K562 (cell line): ENCODE data around the gene FHIT. TPM values are rescaled to one million over a fixed set of nuclear protein-coding genes. Genes with fewer than 3 reads are reported as not detected.

Experiments
- ATF3 ChIP-seq, 2 experiments: fragments of 450-650 bp in 1 of 2; sonication (generic) in 1 of 2; formaldehyde crosslinking in 1 of 2; IDR thresholded peaks in 1 of 2; conservative IDR thresholded peaks in 1 of 2; 2 replicates each; pipeline versions ENCODE4 v1.6.1 to v1.8.1; 2016 to 2023; ENCODE audit warnings: mild to moderate bottlenecking in 2 of 2, moderate library complexity in 2 of 2, inconsistent platforms in 1 of 2, missing genetic modification reagents in 1 of 2
- BCL6 ChIP-seq: fragments of 250-450 bp; sonication (Bioruptor Pico); IDR thresholded peaks from 2 replicates; pipeline ENCODE4 v1.4.0; 2020
- CBX5 ChIP-seq: IDR thresholded peaks from 2 replicates; pipeline ENCODE4 v1.6.1; 2014; ENCODE audit warnings: low read depth, borderline replicate concordance
- ERF ChIP-seq: fragments of 450-650 bp; formaldehyde crosslinking; IDR thresholded peaks from 2 replicates; pipeline ENCODE4 v1.4.0; 2020; ENCODE audit warnings: mild to moderate bottlenecking, mixed read lengths
- FOXK2 ChIP-seq, 2 experiments: fragments of 450-650 bp; IDR thresholded peaks in 1 of 2; conservative IDR thresholded peaks in 1 of 2; 2 replicates each; pipeline ENCODE4 v1.6.1; 2016; ENCODE audit warnings: low read depth in 2 of 2, mild to moderate bottlenecking in 1 of 2
- GTF2A2 ChIP-seq: IDR thresholded peaks from 2 replicates; pipeline ENCODE4 v1.6.1; 2016; ENCODE audit warnings: mild to moderate bottlenecking, missing genetic modification characterization, missing compliant biosample characterization
- HES1 ChIP-seq: fragments of 450-650 bp; IDR thresholded peaks from 2 replicates; pipeline ENCODE4 v1.6.1; 2016; ENCODE audit warnings: low read depth, mild to moderate bottlenecking, moderate library complexity
- MTA3 ChIP-seq: fragments of 450-650 bp; formaldehyde crosslinking; IDR thresholded peaks from 2 replicates; pipeline ENCODE4 v1.6.1; 2017; ENCODE audit warnings: mild to moderate bottlenecking, borderline replicate concordance
- PKNOX1 ChIP-seq: fragments of 450-650 bp; IDR thresholded peaks from 2 replicates; pipeline ENCODE4 v1.6.1; 2016
- PTTG1 ChIP-seq: fragments of 450-650 bp; IDR thresholded peaks from 2 replicates; pipeline ENCODE4 v1.6.1; 2016; ENCODE audit warnings: low read depth, mild to moderate bottlenecking, missing genetic modification characterization, missing compliant biosample characterization
- RAD21 ChIP-seq, 2 experiments: fragments of 250-450 bp in 1 of 2; fragments of 450-650 bp in 1 of 2; sonication (Bioruptor Pico) in 1 of 2; formaldehyde crosslinking in 1 of 2; IDR thresholded peaks in 1 of 2; conservative IDR thresholded peaks in 1 of 2; 2 replicates each; pipeline versions ENCODE4 v1.4.0 to v1.8.0; 2020 to 2022; ENCODE audit warnings: mild to moderate bottlenecking in 2 of 2, moderate library complexity in 1 of 2
- THAP7 ChIP-seq: fragments of 250-450 bp; sonication (Bioruptor Pico); IDR thresholded peaks from 2 replicates; pipeline ENCODE4 v1.5.0; 2021
- USF1 ChIP-seq: sonication (generic); formaldehyde crosslinking; IDR thresholded peaks from 2 replicates; pipeline ENCODE4 v1.9.0; 2022; ENCODE audit warnings: mild to moderate bottlenecking, missing genetic modification reagents
- ZFP36 ChIP-seq: fragments of 150-350 bp; IDR thresholded peaks from 2 replicates; pipeline ENCODE4 v1.6.1; 2018; ENCODE audit warnings: low read length, low read depth; ENCODE audit not compliant: partially characterized antibody
- ZNF174 ChIP-seq: fragments of 250-450 bp; sonication (Bioruptor Pico); IDR thresholded peaks from 2 replicates; pipeline ENCODE4 v1.4.0; 2020; ENCODE audit warnings: mild to moderate bottlenecking
- ZNF277 ChIP-seq: fragments of 250-450 bp; sonication (Bioruptor Pico); IDR thresholded peaks from 2 replicates; pipeline ENCODE4 v1.8.0; 2022; ENCODE audit warnings: inconsistent platforms, mild to moderate bottlenecking, moderate library complexity, borderline replicate concordance
- polyA plus RNA-seq, 8 experiments: library from polyadenylated mRNA; depleted of rRNA in 4 of 8; stranded (reverse) in 5 of 8; unstranded in 3 of 8; fragments of >200 nt; fragmentation: Nextera tagmentation in 2 of 8; fragmentation: Illumina TruSeq in 1 of 8; extraction: Ambion mirVana in 2 of 8; extraction: Trizol in 1 of 8; gene quantifications; 2 replicates each; pipeline versions ENCODE4 v1.2.1 to v1.2.3, GENCODE V29; 2011 to 2014; ENCODE audit warnings: inconsistent platforms in 1 of 8, missing spikeins in 1 of 8
- total RNA-seq, 7 experiments: library from RNA; depleted of rRNA in 6 of 7; stranded (reverse); fragments of >200 nt in 6 of 7; fragmentation: Illumina TruSeq in 2 of 7; extraction: Trizol in 2 of 7; gene quantifications; 2 replicates each; pipeline versions ENCODE4 v1.2.1 to v1.2.3, GENCODE V29; 2011 to 2021; ENCODE audit warnings: low replicate concordance in 1 of 7

Gene FHIT
- total and polyA plus RNA-seq, 9 of the 15 experiments (the other 6 are each of a cell fraction or from before 2014, with no cell fraction given): 1.7 to 9.1 (median 4.3) TPM

GRCh38 chr3:60557122-60557521 is 694.1 kb downstream of the FHIT start (continued):
- TF ChIP-seq ATF3 (IDR thresholded peaks at IDR 0.05) (no peak), ATF3 (CRISPR knock-in tag; conservative IDR thresholded peaks at IDR 0.05) (no peak), BCL6 (CRISPR knock-in tag) (no peak), ZNF174 (CRISPR knock-in tag) (no peak), HES1 (no peak), ERF (CRISPR knock-in tag) (no peak), MTA3 (no peak), FOXK2 (conservative IDR thresholded peaks at IDR 0.05 in 1 of 2, IDR thresholded peaks at IDR 0.05 in 1 of 2; ENCODE audit: low read depth in 2 of 2) (no peak), ZFP36 (no peak), PKNOX1 (no peak), USF1 (CRISPR knock-in tag) (no peak), GTF2A2 (no peak), RAD21 (CRISPR knock-in tag; conservative IDR thresholded peaks at IDR 0.05 in 1 of 2, IDR thresholded peaks at IDR 0.05 in 1 of 2) (no peak), THAP7 (CRISPR knock-in tag) (no peak), PTTG1 (tag) (no peak), ZNF277 (CRISPR knock-in tag) (no peak), CBX5 (no peak)
